HG02852 (cell line): Measurements from ENCODE around the gene KAZN.

Experiments
- ATAC-seq: cut with Tn5 transposase; IDR thresholded peaks from one replicate; pipeline ENCODE4 v1.9.1; 2021; ENCODE audit warnings: mild to moderate bottlenecking, moderate library complexity; ENCODE audit not compliant: unreplicated experiment

The KAZN gene

GRCh38 chr1:15141935-15142539 is 543.6 kb downstream of the KAZN start:
- no peak for ATAC-seq

GRCh38 chr1:15145327-15145726 is 546.8 kb downstream of the KAZN start:
- no peak for ATAC-seq

GRCh38 chr1:15146142-15146680 is 547.7 kb downstream of the KAZN start:
- ATAC-seq: no peak

- no peak for ATAC-seq
Measured at GRCh38 chr1:15146971-15147376, 548.5 kb downstream of the KAZN start.

GRCh38 chr1:15148004-15148403 is 549.5 kb downstream of the KAZN start:
- no peak for ATAC-seq

GRCh38 chr1:15148475-15148874 is 550.0 kb downstream of the KAZN start:
- ATAC-seq: no peak

- ATAC-seq: no peak
Measured at GRCh38 chr1:15148941-15149340, 550.5 kb downstream of the KAZN start.

- no peak for ATAC-seq
Measured at GRCh38 chr1:15150376-15150775, 551.9 kb downstream of the KAZN start.

GRCh38 chr1:15151377-15151806 is 552.9 kb downstream of the KAZN start:
- no peak for ATAC-seq

- ATAC-seq: no peak
Measured at GRCh38 chr1:15151871-15152270, 553.4 kb downstream of the KAZN start.

GRCh38 chr1:15152318-15153183 is 554.1 kb downstream of the KAZN start:
- ATAC-seq: no peak

GRCh38 chr1:15153184-15153841 is 554.8 kb downstream of the KAZN start, which contains the start of gene TMEM51:
Gene TMEM51 (plus strand): TSS chr1:15153747. CDS start chr1:15215088, 61,341 bp downstream.
- no peak for ATAC-seq

- ATAC-seq: no peak
Measured at GRCh38 chr1:15153842-15154479, 555.5 kb downstream of the KAZN start.

- ATAC-seq: no peak
Measured at GRCh38 chr1:15154480-15155036, 556.1 kb downstream of the KAZN start.

GRCh38 chr1:15155191-15155590 is 556.7 kb downstream of the KAZN start:
- ATAC-seq: no peak

- no peak for ATAC-seq
Measured at GRCh38 chr1:15155888-15156741, 557.6 kb downstream of the KAZN start.

GRCh38 chr1:15156807-15157380 is 558.4 kb downstream of the KAZN start:
- no peak for ATAC-seq

- ATAC-seq: no peak
Measured at GRCh38 chr1:15157524-15158399, 559.3 kb downstream of the KAZN start.
